Right lobe of liver (tissue), 6 donors: ENCODE data around the gene DHRS3. TPM values are rescaled to one million over a fixed set of nuclear protein-coding genes. Genes with fewer than 3 reads are reported as not detected.

Experiments
- ATAC-seq, 4 donors: fragments of 200-7000 bp; cut with Tn5 transposase; one replicate each; pipeline ENCODE4 v1.9.1; 2020; ENCODE audit warnings: mild to moderate bottlenecking in 4 of 4, moderate library complexity in 4 of 4
- DNase-seq, 3 donors: peaks; one replicate each; pipeline ENCODE4 v3.0.0-alpha.2; 2020
- H3K27ac ChIP-seq, 3 donors: fragments of 200-600 bp; one replicate each; pipeline ENCODE4 v1.8.0; 2022
- H3K27me3 ChIP-seq, 2 donors: fragments of 200-600 bp; one replicate each; pipeline ENCODE4 v1.8.0; 2022
- H3K36me3 ChIP-seq, 4 donors: fragments of 200-600 bp; sonication (generic) in 1 of 4; one replicate each; pipeline versions ENCODE4 v1.5.1 to v1.8.0; 2017 to 2022; ENCODE audit warnings: control low read depth in 1 of 4
- H3K4me1 ChIP-seq, 4 donors: fragments of 200-600 bp; sonication (generic) in 1 of 4; one replicate each; pipeline versions ENCODE4 v1.5.1 to v1.8.0; 2017 to 2022; ENCODE audit warnings: control low read depth in 1 of 4
- H3K4me3 ChIP-seq, 3 donors: fragments of 200-600 bp; one replicate each; pipeline ENCODE4 v1.8.0; 2022
- H3K9me3 ChIP-seq, 4 donors: fragments of 200-600 bp; sonication (generic) in 1 of 4; one replicate each; pipeline versions ENCODE4 v1.5.1 to v1.8.0; 2017 to 2022; ENCODE audit warnings: control low read depth in 1 of 4
- CTCF ChIP-seq, 4 donors: fragments of 200-600 bp in 3 of 4; fragments of 450-650 bp in 1 of 4; IDR thresholded peaks; one replicate each; pipeline versions ENCODE4 v1.5.1 to v1.8.0; 2016 to 2022; ENCODE audit warnings: antibody characterized with exemption in 4 of 4, mild to moderate bottlenecking in 2 of 4
- POLR2A ChIP-seq: fragments of 450-650 bp; IDR thresholded peaks from one replicate; pipeline ENCODE4 v1.6.1; 2017; ENCODE audit warnings: antibody characterized with exemption, mild to moderate bottlenecking
- WGBS: methylation state at CpG from one replicate; pipeline ENCODE4 v1.1.6; 2018; ENCODE audit warnings: low coverage, low lambda C conversion rate; ENCODE audit not compliant: insufficient coverage; ENCODE audit errors: missing lambda C conversion rate; 5-methylcytosine and 5-hydroxymethylcytosine counted together
- intact Hi-C, 2 donors: fragments of 100-400 bp; cut with DNase I; formaldehyde crosslinking; loops; one replicate each; pipeline versions ENCODE4 v1.11.2 to v1.14.1; 2022
- total RNA-seq, 6 experiments: library from RNA; depleted of rRNA in 2 of 6; stranded (reverse); fragments of >200 nt in 2 of 6; fragmentation: NEBNext Ultra II Directional in 3 of 6; extraction: Animal tissue kit (Norgen Biotek cat#: 25700) in 3 of 6; gene quantifications; one replicate each; pipeline versions ENCODE4 v1.1.0 to v1.2.4, GENCODE V29; 2016 to 2023
- donor health status: DM: no; HTN: yes; CAD: no.
- donor health status: DM: no; HTN: no; CAD: no.
- donor health status: DM: no; HTN: no; CAD: no.
- donor health status: DM: no; HTN: yes; CAD: no.
- donor health status: DM: no; HTN: yes; CAD: no.

Gene DHRS3
- total RNA-seq, 6 experiments from 2014 or later, result 132 to 252 (median 172) TPM

GRCh38 chr1:12620931-12621330, 2.9 kb upstream of the DHRS3 start:
- Histone ChIP-seq H3K36me3 (no peaks in the 10 kb centered on the region), H3K4me3 (no peak overlapping the region), H3K27ac (no peak overlapping the region), H3K4me1 (peaks cover 0 to 29% (median 11%) of the 10 kb centered on the region in 4 donors), H3K27me3 (no peaks in the 10 kb centered on the region), H3K9me3 (no peaks in the 10 kb centered on the region)
- WGBS, result 92% methylated on average over 7 of the region's 8 CpGs
- TF ChIP-seq POLR2A (no peak), CTCF (IDR thresholded peaks at IDR 0.05) (no peak)
- ATAC-seq (no peak), DNase-seq (no peak)
- intact Hi-C loops, result no loop called here

GRCh38 chr1:12620488-12620865, 2.5 kb upstream of the DHRS3 start:
- DNase-seq, result no peak
- Histone ChIP-seq H3K4me3 (no peak overlapping the region), H3K4me1 (peaks cover 0 to 29% (median 11%) of the 10 kb centered on the region in 4 donors), H3K27ac (no peak overlapping the region), H3K27me3 (no peaks in the 10 kb centered on the region), H3K9me3 (no peaks in the 10 kb centered on the region), H3K36me3 (no peaks in the 10 kb centered on the region)
- TF ChIP-seq CTCF (IDR thresholded peaks at IDR 0.05), result no peak
- no peak for TF ChIP-seq POLR2A
- intact Hi-C loops, result no loop called here
- no peak for ATAC-seq
- WGBS, result 33% methylated on average over 2 of the region's 4 CpGs

GRCh38 chr1:12619792-12620487, 1.9 kb upstream of the DHRS3 start:
- no peaks in the 10 kb centered on the region for H3K27me3 ChIP-seq
- TF ChIP-seq POLR2A, result no peak
- peak; percentile 93 to 98 (median 93) for TF ChIP-seq CTCF (IDR thresholded peaks at IDR 0.05)
- peak overlapping the region; percentile 70 to 92 (median 78) for H3K4me3 ChIP-seq
- intact Hi-C loops, result loop anchor here (2.0 to 5.0 kb wide), 2 partner anchors 91 to 143 kb away; no protein-coding TSS in a partner anchor
- H3K4me1 ChIP-seq, result peaks cover 0 to 29% (median 11%) of the 10 kb centered on the region in 4 donors
- WGBS, result 5% methylated on average over 16 of the region's 23 CpGs
- no peaks in the 10 kb centered on the region for H3K36me3 ChIP-seq
- ATAC-seq, result peak; percentile 53 to 65 (median 54)
- peak; percentile 84 to 86 (median 85) for DNase-seq
- H3K27ac ChIP-seq, result peak overlapping the region; percentile 96 to 100 (median 99)
- no peaks in the 10 kb centered on the region for H3K9me3 ChIP-seq

- no peak for TF ChIP-seq CTCF (IDR thresholded peaks at IDR 0.05)
- peak; percentile 59 for TF ChIP-seq POLR2A
- Histone ChIP-seq H3K9me3 (no peaks in the 10 kb centered on the region), H3K27ac (peak overlapping the region; percentile 96 to 100 (median 99)), H3K4me1 (peaks cover 0 to 29% (median 11%) of the 10 kb centered on the region in 4 donors), H3K4me3 (peak overlapping the region; percentile 70 to 92 (median 78)), H3K27me3 (no peaks in the 10 kb centered on the region), H3K36me3 (no peaks in the 10 kb centered on the region)
- intact Hi-C loops, result loop anchor here (2.0 to 5.0 kb wide), 2 partner anchors 90 to 142 kb away; no protein-coding TSS in a partner anchor
- ATAC-seq, result peak; percentile 22 to 50 (median 50)
- peak; percentile 82 to 86 (median 82) for DNase-seq
- WGBS, result 4% methylated on average over 6 of the region's 30 CpGs
These were observed 1.2 kb upstream of the DHRS3 start for GRCh38 chr1:12618965-12619791.
